Stomach (tissue), 9 donors: ENCODE data around the gene TM9SF4. TPM values are rescaled to one million over a fixed set of nuclear protein-coding genes. Genes with fewer than 3 reads are reported as not detected.
"Not testable (repeated sequence)": the region's sequence is repeated elsewhere in the genome, so short reads cannot be mapped to it uniquely, and the experiment has no call there.

Experiments used
- DNase-seq, 2 donors: peaks; one replicate each; pipeline versions ENCODE4 v3.0.0 to v3.0.0-alpha.2; 2013 to 2019
- H3K27ac ChIP-seq, 5 donors: fragments of 200-600 bp in 4 of 5; sonication (generic) in 4 of 5; one replicate each; pipeline ENCODE4 v1.5.1; 2013 to 2019; ENCODE audit warnings: mild to moderate bottlenecking in 1 of 5, moderate library complexity in 1 of 5
- H3K27me3 ChIP-seq, 3 donors: fragments of 200-600 bp; sonication (generic); one replicate each; pipeline ENCODE4 v1.5.1; 2017 to 2019; ENCODE audit warnings: mixed run types in 1 of 3
- H3K36me3 ChIP-seq, 4 donors: fragments of 200-600 bp; sonication (generic); 1 replicate in 3 of 4; 2 replicates in 1 of 4; pipeline ENCODE4 v1.5.1; 2016 to 2019
- H3K4me1 ChIP-seq, 4 donors: fragments of 200-600 bp; sonication (generic); one replicate each; pipeline ENCODE4 v1.5.1; 2016 to 2019
- H3K4me3 ChIP-seq, 4 donors: fragments of 200-600 bp; sonication (generic) in 3 of 4; one replicate each; pipeline ENCODE4 v1.5.1; 2016 to 2019; ENCODE audit warnings: mild to moderate bottlenecking in 1 of 4
- H3K9me3 ChIP-seq, 4 donors: fragments of 200-600 bp; sonication (generic); one replicate each; pipeline ENCODE4 v1.5.1; 2016 to 2019
- EP300 ChIP-seq: sonication (generic); formaldehyde crosslinking; IDR thresholded peaks from one replicate; pipeline ENCODE4 v1.6.1; 2017; ENCODE audit warnings: antibody characterized with exemption
- POLR2A ChIP-seq, 4 donors: fragments of 450-650 bp; IDR thresholded peaks; one replicate each; pipeline ENCODE4 v1.6.1; 2016; ENCODE audit warnings: antibody characterized with exemption in 4 of 4, control low read depth in 2 of 4, mild to moderate bottlenecking in 1 of 4, moderate library complexity in 1 of 4
- POLR2AphosphoS5 ChIP-seq, 3 donors: sonication (generic); formaldehyde crosslinking; IDR thresholded peaks; one replicate each; pipeline ENCODE4 v1.6.1; 2016; ENCODE audit warnings: antibody characterized with exemption in 3 of 3
- WGBS, 5 donors: extraction: QIAGEN DNeasy Blood & Tissue Kit in 3 of 5; methylation state at CpG; one replicate each; pipeline versions ENCODE4 v1.1.5 to v1.1.7; 2013 to 2018; 5-methylcytosine and 5-hydroxymethylcytosine counted together
- intact Hi-C: fragments of 100-400 bp; cut with DNase I; formaldehyde crosslinking; loops from one replicate; pipeline ENCODE4 v1.15.1; 2023; ENCODE audit warnings: low total_unique reads
- polyA plus RNA-seq, 3 donors: library from polyadenylated mRNA; stranded (reverse); fragments of 200-250 nt; gene quantifications; one replicate each; pipeline ENCODE4 v1.2.3, GENCODE V29; 2013
- total RNA-seq, 5 donors: library from RNA; depleted of rRNA; stranded (reverse); fragments of >200 nt; gene quantifications; one replicate each; pipeline versions ENCODE4 v1.1.0 to v1.2.3, GENCODE V29; 2014 to 2016
- TF ChIP-seq, protein P1 (sequence below), 7 experiments: fragments of 450-650 bp in 4 of 7; fragments of 200-600 bp in 3 of 7; sonication (generic) in 3 of 7; IDR thresholded peaks; one replicate each; pipeline ENCODE4 v1.5.1; 2016 to 2019; ENCODE audit warnings: antibody characterized with exemption in 7 of 7, control low read depth in 2 of 7, mild to moderate bottlenecking in 1 of 7
- donor health status: healthy with polysubstance abuse.
- donor health status: Bipolar disorder and iron deficiency.
- donor health status: healthy.

The TM9SF4 gene
- total and polyA plus RNA-seq, 8 donors: 6.7 to 50.8 (median 21.9) TPM

DNA sequence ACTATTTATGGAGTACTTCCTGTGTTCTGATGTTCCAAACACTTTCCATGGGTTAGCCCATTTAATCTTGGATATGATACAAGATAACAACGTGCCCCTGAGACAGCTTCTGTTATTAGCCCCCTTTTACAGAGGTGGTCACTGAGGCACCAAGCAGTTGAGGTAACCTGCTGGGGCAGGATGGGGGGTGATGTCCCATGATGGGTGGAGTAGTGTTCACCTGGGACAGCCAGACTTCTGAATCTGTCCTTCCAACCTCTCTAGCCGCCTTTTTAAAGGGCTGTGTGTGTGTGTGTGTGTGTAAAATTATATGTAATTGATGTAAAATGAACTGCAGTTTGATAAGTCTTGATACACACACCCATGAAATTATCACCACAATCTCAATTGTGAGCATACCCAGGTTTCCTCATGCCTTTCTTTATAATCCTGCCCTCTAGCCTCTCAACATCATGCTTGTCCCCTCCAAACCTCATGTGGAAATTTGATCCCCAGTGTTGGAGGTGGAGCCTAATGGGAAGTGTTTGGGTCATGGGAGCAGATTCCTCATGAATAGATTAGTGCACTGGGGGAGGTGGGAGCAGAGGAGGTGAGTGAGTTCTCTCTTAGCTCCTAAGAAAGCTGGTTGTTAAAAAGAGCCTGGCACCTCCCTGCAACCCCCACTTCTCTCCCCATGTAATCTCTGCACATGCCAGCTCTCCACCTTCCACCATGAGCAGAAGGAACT lies 58.8 kb downstream of the TM9SF4 start:
- H3K27ac ChIP-seq: no peak overlapping the region
- 49 to 72% (median 58%) methylated on average over 2 of the region's 2 CpGs for WGBS, 5 donors
- H3K9me3 ChIP-seq: no peaks in the 10 kb centered on the region
- peaks cover 17 to 47% (median 45%) of the 10 kb centered on the region in 4 donors for H3K36me3 ChIP-seq
- TF ChIP-seq POLR2AphosphoS5 (IDR thresholded peaks at IDR 0.05) (no peak), POLR2A (IDR thresholded peaks at IDR 0.05) (no peak), EP300 (no peak)
- TF ChIP-seq, protein P1, sequence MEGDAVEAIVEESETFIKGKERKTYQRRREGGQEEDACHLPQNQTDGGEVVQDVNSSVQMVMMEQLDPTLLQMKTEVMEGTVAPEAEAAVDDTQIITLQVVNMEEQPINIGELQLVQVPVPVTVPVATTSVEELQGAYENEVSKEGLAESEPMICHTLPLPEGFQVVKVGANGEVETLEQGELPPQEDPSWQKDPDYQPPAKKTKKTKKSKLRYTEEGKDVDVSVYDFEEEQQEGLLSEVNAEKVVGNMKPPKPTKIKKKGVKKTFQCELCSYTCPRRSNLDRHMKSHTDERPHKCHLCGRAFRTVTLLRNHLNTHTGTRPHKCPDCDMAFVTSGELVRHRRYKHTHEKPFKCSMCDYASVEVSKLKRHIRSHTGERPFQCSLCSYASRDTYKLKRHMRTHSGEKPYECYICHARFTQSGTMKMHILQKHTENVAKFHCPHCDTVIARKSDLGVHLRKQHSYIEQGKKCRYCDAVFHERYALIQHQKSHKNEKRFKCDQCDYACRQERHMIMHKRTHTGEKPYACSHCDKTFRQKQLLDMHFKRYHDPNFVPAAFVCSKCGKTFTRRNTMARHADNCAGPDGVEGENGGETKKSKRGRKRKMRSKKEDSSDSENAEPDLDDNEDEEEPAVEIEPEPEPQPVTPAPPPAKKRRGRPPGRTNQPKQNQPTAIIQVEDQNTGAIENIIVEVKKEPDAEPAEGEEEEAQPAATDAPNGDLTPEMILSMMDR (IDR thresholded peaks at IDR 0.05): no peak
- H3K4me3 ChIP-seq: no peak overlapping the region
- intact Hi-C loops: no loop called here
- no peak for DNase-seq
- no peaks in the 10 kb centered on the region for H3K27me3 ChIP-seq
- no peaks in the 10 kb centered on the region for H3K4me1 ChIP-seq

DNA sequence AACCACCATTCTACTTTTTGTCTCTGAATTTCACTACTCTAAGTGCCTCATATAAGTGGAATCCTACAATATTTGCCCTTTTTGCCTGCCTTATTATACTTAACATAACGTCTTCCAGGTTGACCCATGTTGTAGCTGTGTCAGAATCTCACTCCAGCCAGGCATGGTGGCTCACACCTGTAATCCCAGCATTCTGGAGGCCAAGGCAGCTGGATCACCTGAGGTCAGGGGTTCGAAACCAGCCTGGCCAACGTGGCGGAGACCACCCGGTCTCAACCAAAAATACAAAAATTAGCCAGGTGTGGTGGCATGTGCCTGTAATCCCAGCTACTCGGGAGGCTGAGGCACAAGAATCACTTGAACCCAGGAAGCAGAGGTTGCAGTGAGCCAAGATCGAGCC lies 68.2 kb downstream of the TM9SF4 start:
- H3K4me3 ChIP-seq, H3K27ac ChIP-seq, H3K36me3 ChIP-seq, H3K27me3 ChIP-seq, intact Hi-C loops, DNase-seq, H3K9me3 ChIP-seq, H3K4me1 ChIP-seq: not testable (repeated sequence)
- WGBS, 5 donors: 90 to 96% (median 94%) methylated on average over 7 of the region's 7 CpGs

DNA sequence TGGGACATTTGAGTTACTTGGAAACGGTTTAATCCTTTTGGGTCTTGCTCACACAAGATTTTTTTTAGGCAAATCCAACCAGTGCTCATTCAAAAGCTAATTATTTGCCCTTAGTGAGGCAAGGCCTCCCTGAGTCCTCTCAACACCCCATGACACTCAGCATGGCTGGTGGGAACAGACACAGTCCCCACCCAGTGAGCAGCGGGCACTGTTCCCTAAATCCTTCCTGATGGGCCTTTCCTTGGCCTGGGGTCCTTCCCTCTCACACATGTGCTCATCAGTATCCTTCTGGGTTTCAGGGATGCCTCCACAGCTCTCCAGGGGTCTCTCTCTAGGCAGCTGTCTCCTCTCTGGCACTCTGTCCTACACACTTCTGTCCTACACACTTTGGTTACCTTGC lies 70.0 kb downstream of the TM9SF4 start:
- no peaks in the 10 kb centered on the region for H3K9me3 ChIP-seq
- no peaks in the 10 kb centered on the region for H3K27me3 ChIP-seq
- H3K27ac ChIP-seq: no peak overlapping the region
- WGBS, 5 donors: 78 to 93% (median 90%) methylated on average over 2 of the region's 2 CpGs
- intact Hi-C loops: no loop called here
- DNase-seq: no peak
- H3K36me3 ChIP-seq: no peaks in the 10 kb centered on the region
- H3K4me1 ChIP-seq: no peaks in the 10 kb centered on the region
- no peak overlapping the region for H3K4me3 ChIP-seq
- TF ChIP-seq, protein P1 (IDR thresholded peaks at IDR 0.05): no peak

DNA sequence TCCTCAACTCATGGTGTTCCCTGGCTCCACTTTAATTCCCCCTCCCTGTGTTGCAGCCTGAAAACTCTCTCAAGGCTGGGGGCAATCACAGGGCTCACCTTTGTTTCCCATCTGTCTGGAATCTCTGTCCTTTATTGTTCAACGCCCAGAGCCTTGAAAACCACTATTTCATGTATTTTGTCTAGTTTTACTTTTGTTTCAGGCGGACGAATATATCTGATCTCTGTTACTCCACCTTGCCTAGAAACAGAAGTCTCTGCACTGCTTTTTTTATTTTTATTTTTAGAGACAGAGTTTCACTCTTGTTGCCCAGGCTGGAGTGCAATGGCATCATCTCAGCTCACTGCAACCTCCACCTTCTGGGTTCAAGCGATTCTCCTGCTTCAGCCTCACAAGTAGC lies 70.4 kb downstream of the TM9SF4 start:
- 88 to 95% (median 92%) methylated on average over 4 of the region's 4 CpGs for WGBS, 5 donors
- Histone ChIP-seq H3K27me3 (no peaks in the 10 kb centered on the region), H3K4me1 (no peaks in the 10 kb centered on the region), H3K36me3 (no peaks in the 10 kb centered on the region), H3K4me3 (no peak overlapping the region), H3K27ac (no peak overlapping the region), H3K9me3 (no peaks in the 10 kb centered on the region)
- intact Hi-C loops: no loop called here
- no peak for DNase-seq
- TF ChIP-seq, protein P1 (IDR thresholded peaks at IDR 0.05): no peak
- TF ChIP-seq EP300 (no peak), POLR2A (IDR thresholded peaks at IDR 0.05) (no peak), POLR2AphosphoS5 (IDR thresholded peaks at IDR 0.05) (no peak)

DNA sequence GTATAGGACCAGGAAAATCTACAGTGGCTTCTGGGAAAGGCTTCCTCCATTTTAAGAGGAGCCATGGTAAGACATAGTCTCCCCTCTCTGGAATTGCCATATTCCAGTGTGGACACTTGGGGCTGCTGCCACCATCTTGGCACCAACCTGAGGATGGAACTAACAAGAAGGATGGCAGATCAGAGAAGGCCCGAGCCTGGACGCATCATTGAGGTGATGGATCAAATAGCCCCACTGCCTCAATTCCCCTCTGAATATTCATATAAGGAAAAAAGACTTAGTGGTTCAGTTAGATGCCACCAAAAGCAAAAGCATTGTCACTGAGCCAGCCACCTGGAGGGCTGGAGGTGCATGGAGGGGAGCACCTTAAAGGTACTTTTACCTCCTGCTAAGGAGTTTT lies 72.1 kb downstream of the TM9SF4 start:
- Histone ChIP-seq H3K36me3 (no peaks in the 10 kb centered on the region), H3K4me3 (no peak overlapping the region), H3K27ac (no peak overlapping the region), H3K27me3 (no peaks in the 10 kb centered on the region), H3K9me3 (no peaks in the 10 kb centered on the region), H3K4me1 (no peaks in the 10 kb centered on the region)
- DNase-seq: no peak
- intact Hi-C loops: no loop called here
- TF ChIP-seq POLR2A (IDR thresholded peaks at IDR 0.05) (no peak), POLR2AphosphoS5 (IDR thresholded peaks at IDR 0.05) (no peak), EP300 (no peak)
- TF ChIP-seq, protein P1 (IDR thresholded peaks at IDR 0.05): no peak
- 87 to 98% (median 97%) methylated on average over 2 of the region's 2 CpGs for WGBS, 5 donors
